ENCODE results near the gene FAM114A1. TPM values are rescaled to one million over a fixed set of nuclear protein-coding genes. Genes with fewer than 3 reads are reported as not detected.
"Not testable (repeated sequence)": the region's sequence is repeated elsewhere in the genome, so short reads cannot be mapped to it uniquely, and the experiment has no call there.

FAM114A1 gene
- polyA plus RNA-seq, 3 donors = 30.4 to 36.7 (median 32.9) TPM

- DNase-seq (ENCODE audit: low read depth in 3 of 3, low spot score in 2 of 3) = no peak
Observed at GRCh38 chr4:38896940-38897339, 29.3 kb downstream of the FAM114A1 start.

- DNase-seq (ENCODE audit: low read depth in 3 of 3, low spot score in 2 of 3) = no peak
Observed at GRCh38 chr4:38898245-38898644, 30.6 kb downstream of the FAM114A1 start.

- DNase-seq (ENCODE audit: low read depth in 3 of 3, low spot score in 2 of 3) = no peak
Observed at GRCh38 chr4:38902221-38902620, 34.6 kb downstream of the FAM114A1 start.

GRCh38 chr4:38902695-38903094 lies 35.1 kb downstream of the FAM114A1 start:
- DNase-seq (ENCODE audit: low read depth in 3 of 3, low spot score in 2 of 3) = no peak

GRCh38 chr4:38904090-38904666 lies 36.6 kb downstream of the FAM114A1 start:
- DNase-seq (ENCODE audit: low read depth in 3 of 3, low spot score in 2 of 3) = no peak

GRCh38 chr4:38904682-38905081 lies 37.1 kb downstream of the FAM114A1 start:
- DNase-seq (ENCODE audit: low read depth in 3 of 3, low spot score in 2 of 3) = no peak

GRCh38 chr4:38905652-38906385 lies 38.2 kb downstream of the FAM114A1 start:
- DNase-seq (ENCODE audit: low read depth in 3 of 3, low spot score in 2 of 3) = no peak

GRCh38 chr4:38907696-38908270 lies 40.2 kb downstream of the FAM114A1 start:
- no peak for DNase-seq (ENCODE audit: low read depth in 3 of 3, low spot score in 2 of 3)

GRCh38 chr4:38909015-38909414 lies 41.4 kb downstream of the FAM114A1 start:
- no peak for DNase-seq (ENCODE audit: low read depth in 3 of 3, low spot score in 2 of 3)

- no peak for DNase-seq (ENCODE audit: low read depth in 3 of 3, low spot score in 2 of 3)
Observed at GRCh38 chr4:38911257-38911656, 43.7 kb downstream of the FAM114A1 start.

- DNase-seq (ENCODE audit: low read depth in 3 of 3, low spot score in 2 of 3) = no peak
Observed at GRCh38 chr4:38914854-38915253, 47.2 kb downstream of the FAM114A1 start.

GRCh38 chr4:38916267-38916666 lies 48.7 kb downstream of the FAM114A1 start:
- DNase-seq (ENCODE audit: low read depth in 3 of 3, low spot score in 2 of 3) = not testable (repeated sequence)

- DNase-seq (ENCODE audit: low read depth in 3 of 3, low spot score in 2 of 3) = no peak
Observed at GRCh38 chr4:38917481-38918025, 49.9 kb downstream of the FAM114A1 start.

GRCh38 chr4:38919494-38919893 lies 51.9 kb downstream of the FAM114A1 start:
- no peak for DNase-seq (ENCODE audit: low read depth in 3 of 3, low spot score in 2 of 3)

- DNase-seq (ENCODE audit: low read depth in 3 of 3, low spot score in 2 of 3) = no peak
Observed at GRCh38 chr4:38920186-38920585, 52.6 kb downstream of the FAM114A1 start.

GRCh38 chr4:38920677-38921076 lies 53.1 kb downstream of the FAM114A1 start:
- DNase-seq (ENCODE audit: low read depth in 3 of 3, low spot score in 2 of 3) = no peak

- DNase-seq (ENCODE audit: low read depth in 3 of 3, low spot score in 2 of 3) = no peak
Observed at GRCh38 chr4:38921151-38921550, 53.5 kb downstream of the FAM114A1 start.

GRCh38 chr4:38923746-38924145 lies 56.1 kb downstream of the FAM114A1 start:
- DNase-seq (ENCODE audit: low read depth in 3 of 3, low spot score in 2 of 3) = no peak

- DNase-seq (ENCODE audit: low read depth in 3 of 3, low spot score in 2 of 3) = no peak
Observed at GRCh38 chr4:38924353-38924752, 56.7 kb downstream of the FAM114A1 start.

- DNase-seq (ENCODE audit: low read depth in 3 of 3, low spot score in 2 of 3) = no peak
Observed at GRCh38 chr4:38925492-38926413, 58.1 kb downstream of the FAM114A1 start.

- no peak for DNase-seq (ENCODE audit: low read depth in 3 of 3, low spot score in 2 of 3)
Observed at GRCh38 chr4:38926896-38927295, 59.3 kb downstream of the FAM114A1 start.
